Small intestine (tissue), 7 donors: Measurements from ENCODE around the gene MTUS2. TPM values are rescaled to one million over a fixed set of nuclear protein-coding genes. Genes with fewer than 3 reads are reported as not detected.

ENCODE experiments used
- DNase-seq, 2 donors: peaks; one replicate each; pipeline versions ENCODE4 v3.0.0 to v3.0.0-alpha.2; 2013
- FAIRE-seq: peaks from 2 replicates; lab custom pipeline; 2012; peaks lifted over from hg19 to GRCh38; lab: Jason Lieb, UNC
- H3K27ac ChIP-seq, 3 donors: one replicate each; pipeline ENCODE4 v1.5.1; 2013; ENCODE audit warnings: low read length in 2 of 3, mild to moderate bottlenecking in 2 of 3, control low read depth in 1 of 3, inconsistent platforms in 1 of 3, low read depth in 1 of 3, moderate library complexity in 1 of 3
- H3K27me3 ChIP-seq, 3 donors: one replicate each; pipeline ENCODE4 v1.6.1; 2013; ENCODE audit warnings: low read length in 3 of 3, inconsistent platforms in 1 of 3; ENCODE audit not compliant: control insufficient read depth in 3 of 3, insufficient read depth in 3 of 3
- H3K36me3 ChIP-seq, 3 donors: one replicate each; pipeline ENCODE4 v1.6.1; 2013; ENCODE audit warnings: low read length in 3 of 3, inconsistent platforms in 1 of 3, low read depth in 1 of 3, mild to moderate bottlenecking in 1 of 3, moderate library complexity in 1 of 3; ENCODE audit not compliant: control insufficient read depth in 3 of 3, insufficient read depth in 2 of 3
- H3K4me1 ChIP-seq, 3 donors: one replicate each; pipeline ENCODE4 v1.6.1; 2013; ENCODE audit warnings: low read length in 2 of 3, inconsistent platforms in 1 of 3, low read depth in 1 of 3, mild to moderate bottlenecking in 1 of 3, moderate library complexity in 1 of 3; ENCODE audit not compliant: control insufficient read depth in 3 of 3, insufficient read depth in 2 of 3
- H3K4me3 ChIP-seq, 3 donors: one replicate each; pipeline ENCODE4 v1.5.1; 2013; ENCODE audit warnings: low read length in 3 of 3, control low read depth in 1 of 3, inconsistent platforms in 1 of 3, low read depth in 1 of 3, mild to moderate bottlenecking in 1 of 3, moderate library complexity in 1 of 3
- H3K9me3 ChIP-seq, 2 donors: one replicate each; pipeline ENCODE4 v1.6.1; 2013; ENCODE audit warnings: low read depth in 1 of 2, low read length in 1 of 2; ENCODE audit not compliant: control insufficient read depth in 2 of 2, insufficient read depth in 1 of 2
- WGBS, 3 donors: extraction: QIAGEN DNeasy Blood & Tissue Kit; methylation state at CpG; one replicate each; pipeline ENCODE4 v1.1.7; 2013; 5-methylcytosine and 5-hydroxymethylcytosine counted together
- polyA plus RNA-seq, 4 donors: library from polyadenylated mRNA; stranded (reverse) in 3 of 4; unstranded in 1 of 4; fragments of 200-250 nt in 3 of 4; fragments of 120-200 nt in 1 of 4; gene quantifications; one replicate each; pipeline versions ENCODE4 v1.2.1 to v1.2.3, GENCODE V29; 2013
- donor health status: healthy with polysubstance abuse.
- donor health status: control.
- donor health status: control.
- donor health status: Bipolar disorder and iron deficiency.
- donor health status: healthy.

Gene MTUS2
- polyA plus RNA-seq, 4 donors, result under 0.01 to 0.53 (median 0.22) TPM

GRCh38 chr13:29490561-29490885 lies 670.4 kb downstream of the MTUS2 start:
- FAIRE-seq (no peak), DNase-seq (no peak)
- H3K9me3 ChIP-seq, result no peaks in the 10 kb centered on the region
- peaks cover 0 to 5% (median 0%) of the 10 kb centered on the region in 3 donors for H3K27me3 ChIP-seq
- 85 to 95% (median 94%) methylated on average over 9 of the region's 9 CpGs for WGBS, 3 donors
- no peak overlapping the region for H3K4me3 ChIP-seq
- H3K4me1 ChIP-seq, result no peaks in the 10 kb centered on the region
- H3K36me3 ChIP-seq, result no peaks in the 10 kb centered on the region
- H3K27ac ChIP-seq, result no peak overlapping the region

GRCh38 chr13:29491248-29491647 lies 671.1 kb downstream of the MTUS2 start:
- FAIRE-seq (no peak), DNase-seq (no peak)
- Histone ChIP-seq H3K9me3 (no peaks in the 10 kb centered on the region), H3K4me3 (no peak overlapping the region), H3K27ac (no peak overlapping the region), H3K27me3 (peaks cover 0 to 5% (median 0%) of the 10 kb centered on the region in 3 donors), H3K4me1 (no peaks in the 10 kb centered on the region), H3K36me3 (no peaks in the 10 kb centered on the region)
- WGBS, 3 donors, result 45 to 69% (median 54%) methylated on average over 2 of the region's 2 CpGs

GRCh38 chr13:29493796-29494195 lies 673.7 kb downstream of the MTUS2 start:
- Histone ChIP-seq H3K4me3 (no peak overlapping the region), H3K27me3 (peaks cover 0 to 6% (median 0%) of the 10 kb centered on the region in 3 donors), H3K27ac (no peak overlapping the region), H3K4me1 (peaks cover 0 to 4% (median 0%) of the 10 kb centered on the region in 3 donors), H3K9me3 (no peaks in the 10 kb centered on the region), H3K36me3 (no peaks in the 10 kb centered on the region)
- FAIRE-seq (no peak), DNase-seq (no peak)
- WGBS, 3 donors, result 72 to 76% (median 74%) methylated on average over 4 of the region's 4 CpGs

- DNase-seq (no peak), FAIRE-seq (no peak)
- Histone ChIP-seq H3K27me3 (peaks cover 0 to 6% (median 0%) of the 10 kb centered on the region in 3 donors), H3K4me1 (peaks cover 0 to 4% (median 0%) of the 10 kb centered on the region in 3 donors), H3K4me3 (no peak overlapping the region), H3K36me3 (no peaks in the 10 kb centered on the region), H3K27ac (no peak overlapping the region), H3K9me3 (no peaks in the 10 kb centered on the region)
- WGBS, 3 donors, result 90 to 93% (median 91%) methylated on average over 8 of the region's 8 CpGs
Observed at GRCh38 chr13:29494520-29494919, 674.4 kb downstream of the MTUS2 start.

GRCh38 chr13:29496241-29496712 lies 676.1 kb downstream of the MTUS2 start:
- peaks cover 0 to 4% (median 0%) of the 10 kb centered on the region in 3 donors for H3K4me1 ChIP-seq
- H3K9me3 ChIP-seq, result no peaks in the 10 kb centered on the region
- WGBS, 3 donors, result 56 to 68% (median 56%) methylated on average over 9 of the region's 9 CpGs
- no peak overlapping the region for H3K4me3 ChIP-seq
- DNase-seq (no peak), FAIRE-seq (no peak)
- H3K36me3 ChIP-seq, result no peaks in the 10 kb centered on the region
- no peak overlapping the region for H3K27ac ChIP-seq
- H3K27me3 ChIP-seq, result peaks cover 0 to 4% (median 0%) of the 10 kb centered on the region in 3 donors

- peak overlapping the region in 2 of 3 donors; percentile 27 to 42 for H3K27ac ChIP-seq
- FAIRE-seq, result no peak
Observed at GRCh38 chr13:29497137-29497654, 677.1 kb downstream of the MTUS2 start.

GRCh38 chr13:29498426-29499040 lies 678.4 kb downstream of the MTUS2 start:
- FAIRE-seq, result no peak
- H3K9me3 ChIP-seq, result no peaks in the 10 kb centered on the region
- H3K27ac ChIP-seq, result no peak overlapping the region
- H3K27me3 ChIP-seq, result peaks cover 0 to 14% (median 0%) of the 10 kb centered on the region in 3 donors
- H3K4me3 ChIP-seq, result no peak overlapping the region
- no peak for DNase-seq
- peaks cover 0 to 4% (median 0%) of the 10 kb centered on the region in 3 donors for H3K4me1 ChIP-seq
- 84 to 91% (median 88%) methylated on average over 13 of the region's 13 CpGs for WGBS, 3 donors
- H3K36me3 ChIP-seq, result no peaks in the 10 kb centered on the region

More at GRCh38 chr13:29497137-29497654, 677.1 kb downstream of the MTUS2 start:
- no peaks in the 10 kb centered on the region for H3K9me3 ChIP-seq
- H3K36me3 ChIP-seq, result no peaks in the 10 kb centered on the region
- DNase-seq, result peak in 1 of 2 donors; percentile 44
- no peak overlapping the region for H3K4me3 ChIP-seq
- peaks cover 0 to 4% (median 0%) of the 10 kb centered on the region in 3 donors for H3K4me1 ChIP-seq
- WGBS, 3 donors, result 49 to 82% (median 64%) methylated on average over 15 of the region's 15 CpGs
- H3K27me3 ChIP-seq, result peaks cover 0 to 4% (median 0%) of the 10 kb centered on the region in 3 donors

GRCh38 chr13:29499506-29500165 lies 679.5 kb downstream of the MTUS2 start:
- 81 to 85% (median 81%) methylated on average over 7 of the region's 7 CpGs for WGBS, 3 donors
- DNase-seq (no peak), FAIRE-seq (no peak)
- Histone ChIP-seq H3K9me3 (no peaks in the 10 kb centered on the region), H3K27ac (no peak overlapping the region), H3K4me3 (no peak overlapping the region), H3K4me1 (peaks cover 0 to 4% (median 0%) of the 10 kb centered on the region in 3 donors), H3K27me3 (peaks cover 0 to 18% (median 0%) of the 10 kb centered on the region in 3 donors), H3K36me3 (no peaks in the 10 kb centered on the region)
